IMR-90 (cell line): Measurements from ENCODE around the gene MAP7.

ENCODE experiments used
- CTCF ChIP-seq: conservative IDR thresholded peaks from 2 replicates; pipeline ENCODE4 v1.5.1; 2012; ENCODE audit warnings: mild to moderate bottlenecking, low read depth, low read length, improper control_type of control experiment
- MAFK ChIP-seq: IDR thresholded peaks from 2 replicates; pipeline ENCODE4 v1.6.1; 2012; ENCODE audit warnings: low read depth, low read length, improper control_type of control experiment

GRCh38 chr6:136463743-136464142 is 86.5 kb downstream of the MAP7 start:
- no peak for TF ChIP-seq CTCF
- no peak for TF ChIP-seq MAFK
